ENCODE measurements around the gene PUS7.
"Not testable (repeated sequence)": the region's sequence is repeated elsewhere in the genome, so short reads cannot be mapped to it uniquely, and the experiment has no call there.

Gene PUS7

GRCh38 chr7:105473163-105473562 lies 48.9 kb downstream of the PUS7 start:
- no peak overlapping the region for H3K4me3 ChIP-seq (ENCODE audit: low read depth, low read length)
- H3K27ac ChIP-seq (ENCODE audit: low read depth, low read length): no peak overlapping the region
- H2AFZ ChIP-seq (ENCODE audit: low read length, unreplicated experiment): no peak overlapping the region
- H3K27me3 ChIP-seq (ENCODE audit: insufficient read depth, low read length): no peaks in the 10 kb centered on the region
- no peaks in the 10 kb centered on the region for H3K79me2 ChIP-seq (ENCODE audit: control insufficient read depth, insufficient read depth, low read length, unreplicated experiment)
- H3K36me3 ChIP-seq (ENCODE audit: insufficient read depth, low read length): peaks cover 12% of the 10 kb centered on the region
- H3K4me1 ChIP-seq (ENCODE audit: control insufficient read depth, insufficient read depth, low read length, unreplicated experiment): no peaks in the 10 kb centered on the region

GRCh38 chr7:105470846-105471245 lies 51.2 kb downstream of the PUS7 start:
- Histone ChIP-seq H3K36me3 (ENCODE audit: insufficient read depth, low read length) (peaks cover 7% of the 10 kb centered on the region; the same call in 1 of the 2 replicates), H3K79me2 (ENCODE audit: control insufficient read depth, insufficient read depth, low read length, unreplicated experiment) (no peaks in the 10 kb centered on the region), H3K27ac (ENCODE audit: low read depth, low read length) (no peak overlapping the region), H3K27me3 (ENCODE audit: insufficient read depth, low read length) (no peaks in the 10 kb centered on the region), H3K4me3 (ENCODE audit: low read depth, low read length) (no peak overlapping the region), H3K4me1 (ENCODE audit: control insufficient read depth, insufficient read depth, low read length, unreplicated experiment) (no peaks in the 10 kb centered on the region), H2AFZ (ENCODE audit: low read length, unreplicated experiment) (no peak overlapping the region)

GRCh38 chr7:105470090-105470489 lies 52.0 kb downstream of the PUS7 start:
- Histone ChIP-seq H3K4me1 (ENCODE audit: control insufficient read depth, insufficient read depth, low read length, unreplicated experiment) (no peaks in the 10 kb centered on the region), H3K27ac (ENCODE audit: low read depth, low read length) (no peak overlapping the region), H3K36me3 (ENCODE audit: insufficient read depth, low read length) (peaks cover 7% of the 10 kb centered on the region; the same call in 1 of the 2 replicates)

GRCh38 chr7:105462765-105463420 lies 59.2 kb downstream of the PUS7 start:
- peaks cover 2% of the 10 kb centered on the region; the same call in 1 of the 2 replicates for H3K36me3 ChIP-seq (ENCODE audit: insufficient read depth, low read length)
- no peaks in the 10 kb centered on the region for H3K4me1 ChIP-seq (ENCODE audit: control insufficient read depth, insufficient read depth, low read length, unreplicated experiment)
- no peaks in the 10 kb centered on the region for H3K27me3 ChIP-seq (ENCODE audit: insufficient read depth, low read length)
- H3K4me3 ChIP-seq (ENCODE audit: low read depth, low read length): no peak overlapping the region
- no peak overlapping the region for H3K27ac ChIP-seq (ENCODE audit: low read depth, low read length)
- H3K79me2 ChIP-seq (ENCODE audit: control insufficient read depth, insufficient read depth, low read length, unreplicated experiment): no peaks in the 10 kb centered on the region
- H2AFZ ChIP-seq (ENCODE audit: low read length, unreplicated experiment): no peak overlapping the region

More at GRCh38 chr7:105470090-105470489, 52.0 kb downstream of the PUS7 start:
- Histone ChIP-seq H2AFZ (ENCODE audit: low read length, unreplicated experiment) (no peak overlapping the region), H3K4me3 (ENCODE audit: low read depth, low read length) (no peak overlapping the region), H3K27me3 (ENCODE audit: insufficient read depth, low read length) (no peaks in the 10 kb centered on the region), H3K79me2 (ENCODE audit: control insufficient read depth, insufficient read depth, low read length, unreplicated experiment) (no peaks in the 10 kb centered on the region)

GRCh38 chr7:105461518-105461917 lies 60.6 kb downstream of the PUS7 start:
- Histone ChIP-seq H3K36me3 (ENCODE audit: insufficient read depth, low read length) (peaks cover 6% of the 10 kb centered on the region; the same call in 1 of the 2 replicates), H3K4me1 (ENCODE audit: control insufficient read depth, insufficient read depth, low read length, unreplicated experiment) (no peaks in the 10 kb centered on the region)

GRCh38 chr7:105457619-105458225 lies 64.3 kb downstream of the PUS7 start:
- H3K4me1 ChIP-seq (ENCODE audit: control insufficient read depth, insufficient read depth, low read length, unreplicated experiment): peaks cover 14% of the 10 kb centered on the region
- H2AFZ ChIP-seq (ENCODE audit: low read length, unreplicated experiment): no peak overlapping the region
- H3K36me3 ChIP-seq (ENCODE audit: insufficient read depth, low read length): peaks cover 8% of the 10 kb centered on the region; the same call in 1 of the 2 replicates
- no peak overlapping the region for H3K4me3 ChIP-seq (ENCODE audit: low read depth, low read length)
- H3K79me2 ChIP-seq (ENCODE audit: control insufficient read depth, insufficient read depth, low read length, unreplicated experiment): no peaks in the 10 kb centered on the region
- no peak overlapping the region for H3K27ac ChIP-seq (ENCODE audit: low read depth, low read length)
- H3K27me3 ChIP-seq (ENCODE audit: insufficient read depth, low read length): no peaks in the 10 kb centered on the region

More at GRCh38 chr7:105461518-105461917, 60.6 kb downstream of the PUS7 start:
- no peak overlapping the region for H3K27ac ChIP-seq (ENCODE audit: low read depth, low read length)
- no peak overlapping the region for H3K4me3 ChIP-seq (ENCODE audit: low read depth, low read length)
- no peaks in the 10 kb centered on the region for H3K27me3 ChIP-seq (ENCODE audit: insufficient read depth, low read length)
- no peaks in the 10 kb centered on the region for H3K79me2 ChIP-seq (ENCODE audit: control insufficient read depth, insufficient read depth, low read length, unreplicated experiment)
- no peak overlapping the region for H2AFZ ChIP-seq (ENCODE audit: low read length, unreplicated experiment)

- H3K27me3 ChIP-seq (ENCODE audit: insufficient read depth, low read length): no peaks in the 10 kb centered on the region
- H3K27ac ChIP-seq (ENCODE audit: low read depth, low read length): no peak overlapping the region
- peak overlapping the region; percentile 11 for H2AFZ ChIP-seq (ENCODE audit: low read length, unreplicated experiment)
- no peaks in the 10 kb centered on the region for H3K79me2 ChIP-seq (ENCODE audit: control insufficient read depth, insufficient read depth, low read length, unreplicated experiment)
- H3K4me3 ChIP-seq (ENCODE audit: low read depth, low read length): no peak overlapping the region
- H3K36me3 ChIP-seq (ENCODE audit: insufficient read depth, low read length): peaks cover 8% of the 10 kb centered on the region; the same call in 1 of the 2 replicates
- peaks cover 14% of the 10 kb centered on the region for H3K4me1 ChIP-seq (ENCODE audit: control insufficient read depth, insufficient read depth, low read length, unreplicated experiment)
These were observed 67.2 kb downstream of the PUS7 start for GRCh38 chr7:105454921-105455320.

- H3K79me2 ChIP-seq (ENCODE audit: control insufficient read depth, insufficient read depth, low read length, unreplicated experiment): no peaks in the 10 kb centered on the region
- peaks cover 14% of the 10 kb centered on the region for H3K4me1 ChIP-seq (ENCODE audit: control insufficient read depth, insufficient read depth, low read length, unreplicated experiment)
- H2AFZ ChIP-seq (ENCODE audit: low read length, unreplicated experiment): no peak overlapping the region
- H3K27ac ChIP-seq (ENCODE audit: low read depth, low read length): no peak overlapping the region
- no peaks in the 10 kb centered on the region for H3K27me3 ChIP-seq (ENCODE audit: insufficient read depth, low read length)
- peaks cover 8% of the 10 kb centered on the region; the same call in 1 of the 2 replicates for H3K36me3 ChIP-seq (ENCODE audit: insufficient read depth, low read length)
- H3K4me3 ChIP-seq (ENCODE audit: low read depth, low read length): no peak overlapping the region
These were observed 67.8 kb downstream of the PUS7 start for GRCh38 chr7:105454095-105454747.

GRCh38 chr7:105452085-105452484 lies 70.0 kb downstream of the PUS7 start:
- Histone ChIP-seq H3K27ac (ENCODE audit: low read depth, low read length) (no peak overlapping the region), H3K4me1 (ENCODE audit: control insufficient read depth, insufficient read depth, low read length, unreplicated experiment) (peaks cover 14% of the 10 kb centered on the region), H3K79me2 (ENCODE audit: control insufficient read depth, insufficient read depth, low read length, unreplicated experiment) (no peaks in the 10 kb centered on the region), H3K4me3 (ENCODE audit: low read depth, low read length) (no peak overlapping the region), H3K36me3 (ENCODE audit: insufficient read depth, low read length) (peaks cover 3% of the 10 kb centered on the region; the same call in 1 of the 2 replicates), H3K27me3 (ENCODE audit: insufficient read depth, low read length) (no peaks in the 10 kb centered on the region), H2AFZ (ENCODE audit: low read length, unreplicated experiment) (no peak overlapping the region)

GRCh38 chr7:105450870-105451269 lies 71.2 kb downstream of the PUS7 start:
- not testable (repeated sequence) for H3K27ac ChIP-seq (ENCODE audit: low read depth, low read length); H3K36me3 ChIP-seq (ENCODE audit: insufficient read depth, low read length); H2AFZ ChIP-seq (ENCODE audit: low read length, unreplicated experiment); H3K4me3 ChIP-seq (ENCODE audit: low read depth, low read length); H3K27me3 ChIP-seq (ENCODE audit: insufficient read depth, low read length); H3K79me2 ChIP-seq (ENCODE audit: control insufficient read depth, insufficient read depth, low read length, unreplicated experiment)
- H3K4me1 ChIP-seq (ENCODE audit: control insufficient read depth, insufficient read depth, low read length, unreplicated experiment): peaks cover 14% of the 10 kb centered on the region

Measured in ACC112 (cell line).